Transverse colon (tissue), 3 donors: ENCODE measurements around the gene BLM.

ENCODE experiments used
- CTCF ChIP-seq, 5 experiments: fragments of 200-600 bp in 3 of 5; fragments of 450-650 bp in 2 of 5; sonication (generic) in 3 of 5; IDR thresholded peaks; 1 replicate in 2 of 5; 2 replicates in 3 of 5; pipeline ENCODE4 v1.5.1; 2016 to 2017; ENCODE audit warnings: antibody characterized with exemption in 5 of 5, inconsistent platforms in 3 of 5, mild to moderate bottlenecking in 2 of 5, moderate library complexity in 1 of 5
- EP300 ChIP-seq: sonication (generic); formaldehyde crosslinking; IDR thresholded peaks from one replicate; pipeline ENCODE4 v1.6.1; 2017; ENCODE audit warnings: antibody characterized with exemption, low read depth

DNA sequence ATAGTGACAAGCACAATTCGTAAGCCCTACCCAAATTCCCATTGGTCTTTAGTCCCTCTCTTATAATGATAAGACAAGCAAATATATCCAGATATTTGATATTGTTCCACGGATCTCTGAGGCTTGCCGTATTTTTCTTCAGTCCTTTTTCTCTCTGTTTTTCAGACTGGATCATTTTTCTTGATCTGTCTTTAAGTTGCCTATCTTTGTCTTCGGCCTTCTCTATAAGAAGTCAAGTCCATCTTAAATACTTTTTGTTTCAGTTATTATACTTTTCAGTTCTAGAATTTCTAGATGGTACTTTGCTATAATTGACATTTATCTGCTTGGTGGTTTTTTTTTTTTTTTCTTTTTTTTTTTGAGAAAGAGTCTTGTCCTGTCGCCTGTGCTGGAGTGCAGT lies 13.7 kb upstream of the BLM start:
- TF ChIP-seq EP300 (no peak), CTCF (IDR thresholded peaks at IDR 0.05) (no peak)
